Hepatocyte (in vitro differentiated cells): ENCODE measurements around the gene KRT6B. TPM values are rescaled to one million over a fixed set of nuclear protein-coding genes. Genes with fewer than 3 reads are reported as not detected.
"Not testable (repeated sequence)": the region's sequence is repeated elsewhere in the genome, so short reads cannot be mapped to it uniquely, and the experiment has no call there.

Experiments used
- DNase-seq: peaks from one replicate; pipeline ENCODE4 v3.0.0-alpha.2; 2016; ENCODE audit warnings: low spot score
- H2AFZ ChIP-seq: fragments of 200-600 bp; sonication (generic); 2 replicates; pipeline ENCODE4 v1.6.0; 2016; ENCODE audit warnings: antibody characterized with exemption, mild to moderate bottlenecking
- H3K27ac ChIP-seq: fragments of 200-600 bp; sonication (generic); 2 replicates; pipeline ENCODE4 v1.5.1; 2016; ENCODE audit warnings: mild to moderate bottlenecking
- H3K27me3 ChIP-seq: fragments of 200-600 bp; sonication (generic); 2 replicates; pipeline ENCODE4 v1.6.1; 2016
- H3K36me3 ChIP-seq: fragments of 200-600 bp; sonication (generic); replicated peaks from 2 replicates; pipeline ENCODE4 v1.5.1; 2016; ENCODE audit warnings: low read depth; ENCODE audit not compliant: insufficient read depth
- H3K4me1 ChIP-seq: fragments of 200-600 bp; sonication (generic); 2 replicates; pipeline ENCODE4 v1.5.1; 2016; ENCODE audit warnings: mild to moderate bottlenecking, moderate library complexity; ENCODE audit not compliant: insufficient read depth
- H3K4me2 ChIP-seq: fragments of 200-600 bp; sonication (generic); 2 replicates; pipeline ENCODE4 v1.6.0; 2016
- H3K4me3 ChIP-seq: fragments of 200-600 bp; sonication (generic); 2 replicates; pipeline ENCODE4 v1.5.1; 2016; ENCODE audit warnings: mild to moderate bottlenecking
- H3K79me2 ChIP-seq: fragments of 200-600 bp; sonication (generic); 2 replicates; pipeline ENCODE4 v1.6.0; 2017; ENCODE audit warnings: mild to moderate bottlenecking
- H3K9me2 ChIP-seq: fragments of 200-600 bp; sonication (generic); replicated peaks from 2 replicates; pipeline ENCODE4 v1.6.0; 2017; ENCODE audit warnings: mild to moderate bottlenecking; ENCODE audit not compliant: insufficient read depth
- H3K9me3 ChIP-seq: fragments of 200-600 bp; sonication (generic); 2 replicates; pipeline ENCODE4 v1.5.1; 2016; ENCODE audit warnings: low read depth, mild to moderate bottlenecking
- H4K20me1 ChIP-seq: fragments of 200-600 bp; sonication (generic); 2 replicates; pipeline ENCODE4 v1.6.0; 2016; ENCODE audit warnings: mild to moderate bottlenecking; ENCODE audit not compliant: insufficient read depth, poor library complexity, severe bottlenecking
- EZH2 ChIP-seq: fragments of 200-600 bp; sonication (generic); IDR thresholded peaks from 2 replicates; pipeline ENCODE4 v1.6.1; 2016; ENCODE audit warnings: antibody characterized with exemption, mild to moderate bottlenecking, borderline replicate concordance
- EZH2phosphoT487 ChIP-seq: fragments of 200-600 bp; sonication (generic); IDR thresholded peaks from one replicate; pipeline ENCODE4 v1.6.1; 2018; ENCODE audit warnings: antibody characterized with exemption, mild to moderate bottlenecking, low read depth, moderate library complexity; ENCODE audit not compliant: unreplicated experiment, severe bottlenecking
- WGBS: methylation state at CpG from one replicate; pipeline ENCODE4 v1.1.6; 2016; ENCODE audit warnings: low lambda C conversion rate; ENCODE audit errors: missing lambda C conversion rate; 5-methylcytosine and 5-hydroxymethylcytosine counted together
- polyA plus RNA-seq: library from polyadenylated mRNA; unstranded; fragments of >200 nt; fragmentation: Nextera tagmentation; extraction: Ambion mirVana; gene quantifications from 2 replicates; pipeline ENCODE4 v1.2.1, GENCODE V29; 2016
- total RNA-seq: library from RNA; depleted of rRNA; stranded (reverse); fragments of >200 nt; gene quantifications from 2 replicates; pipeline ENCODE4 v1.2.3, GENCODE V29; 2014
- TF ChIP-seq, protein P1 (sequence below): fragments of 200-600 bp; sonication (generic); IDR thresholded peaks from 2 replicates; pipeline ENCODE4 v1.5.1; 2016; ENCODE audit warnings: antibody characterized with exemption, mild to moderate bottlenecking; ENCODE audit not compliant: poor library complexity

The KRT6B gene
- total and polyA plus RNA-seq, 2 experiments from 2014 or later, result 0.42 TPM; not detected in 1

DNA sequence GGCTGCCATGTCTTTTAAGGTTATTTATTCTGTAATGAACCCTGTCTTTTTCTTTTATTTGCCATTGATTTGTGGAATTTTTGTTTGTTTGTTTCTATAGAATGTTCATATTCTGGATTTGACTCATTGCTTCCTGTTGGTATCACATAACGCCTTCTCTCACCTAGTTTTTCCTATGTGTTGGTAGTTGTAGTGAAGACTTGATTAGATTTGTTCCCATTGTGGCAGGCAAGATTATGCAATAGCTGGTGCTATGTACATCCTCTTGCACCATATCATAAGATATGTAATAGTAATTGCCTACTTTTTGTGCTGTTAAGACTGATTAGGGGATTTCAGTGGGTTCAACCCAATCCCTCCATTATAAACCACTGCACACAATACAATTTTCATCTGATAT lies 3.9 kb upstream of the KRT6B start:
- H3K27ac ChIP-seq, result no peak overlapping the region
- no peaks in the 10 kb centered on the region for H3K4me1 ChIP-seq
- WGBS, result 89% methylated on average over 1 of the region's 1 CpG
- H3K27me3 ChIP-seq, result no peaks in the 10 kb centered on the region
- H3K4me3 ChIP-seq, result no peak overlapping the region
- H3K9me3 ChIP-seq, result no peaks in the 10 kb centered on the region
- TF ChIP-seq EZH2phosphoT487 (no peak), EZH2 (no peak)
- TF ChIP-seq, protein P1, sequence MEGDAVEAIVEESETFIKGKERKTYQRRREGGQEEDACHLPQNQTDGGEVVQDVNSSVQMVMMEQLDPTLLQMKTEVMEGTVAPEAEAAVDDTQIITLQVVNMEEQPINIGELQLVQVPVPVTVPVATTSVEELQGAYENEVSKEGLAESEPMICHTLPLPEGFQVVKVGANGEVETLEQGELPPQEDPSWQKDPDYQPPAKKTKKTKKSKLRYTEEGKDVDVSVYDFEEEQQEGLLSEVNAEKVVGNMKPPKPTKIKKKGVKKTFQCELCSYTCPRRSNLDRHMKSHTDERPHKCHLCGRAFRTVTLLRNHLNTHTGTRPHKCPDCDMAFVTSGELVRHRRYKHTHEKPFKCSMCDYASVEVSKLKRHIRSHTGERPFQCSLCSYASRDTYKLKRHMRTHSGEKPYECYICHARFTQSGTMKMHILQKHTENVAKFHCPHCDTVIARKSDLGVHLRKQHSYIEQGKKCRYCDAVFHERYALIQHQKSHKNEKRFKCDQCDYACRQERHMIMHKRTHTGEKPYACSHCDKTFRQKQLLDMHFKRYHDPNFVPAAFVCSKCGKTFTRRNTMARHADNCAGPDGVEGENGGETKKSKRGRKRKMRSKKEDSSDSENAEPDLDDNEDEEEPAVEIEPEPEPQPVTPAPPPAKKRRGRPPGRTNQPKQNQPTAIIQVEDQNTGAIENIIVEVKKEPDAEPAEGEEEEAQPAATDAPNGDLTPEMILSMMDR, result no peak
- no peak overlapping the region for H3K4me2 ChIP-seq
- no peaks in the 10 kb centered on the region for H3K36me3 ChIP-seq
- H3K79me2 ChIP-seq, result no peaks in the 10 kb centered on the region
- no peak for DNase-seq
- H4K20me1 ChIP-seq, result no peaks in the 10 kb centered on the region
- H3K9me2 ChIP-seq, result no peaks in the 10 kb centered on the region
- H2AFZ ChIP-seq, result no peak overlapping the region

DNA sequence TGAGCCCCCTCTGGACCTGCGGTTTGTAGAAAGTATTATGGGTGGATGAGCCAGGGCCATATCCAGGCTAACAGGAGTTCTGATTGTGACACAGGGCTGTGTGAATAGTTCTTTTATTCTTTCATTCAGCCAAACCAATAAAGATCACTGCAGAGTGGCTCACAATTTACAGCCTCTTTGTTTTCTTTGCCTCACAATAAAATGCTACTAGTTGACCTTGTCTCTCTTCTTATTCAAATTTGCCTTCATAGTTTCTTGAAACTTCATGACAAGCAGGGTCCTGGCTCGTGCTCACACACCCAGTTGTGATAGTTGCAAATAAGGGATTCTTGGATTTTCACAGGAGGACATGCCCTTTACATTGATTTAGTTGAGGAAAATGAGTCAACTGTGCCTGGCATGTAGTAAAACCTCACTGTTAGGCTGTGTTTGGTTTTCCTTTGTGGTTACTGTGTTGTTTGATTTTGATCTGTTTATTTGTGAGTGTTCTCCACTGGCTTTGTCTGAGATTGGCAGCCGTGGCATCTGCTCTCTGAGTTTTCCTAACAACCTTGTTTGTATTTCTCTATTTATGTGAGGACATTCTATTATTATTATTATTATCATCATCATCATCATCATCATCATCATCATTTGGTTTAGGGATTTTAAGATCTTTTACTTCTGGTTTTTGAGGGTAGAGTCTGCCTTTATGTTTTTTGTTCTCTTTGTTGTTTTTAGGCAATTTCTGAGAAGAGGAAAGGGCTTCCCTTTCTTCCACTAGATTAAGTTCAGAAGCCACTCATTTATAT lies 2.7 kb upstream of the KRT6B start:
- no peak overlapping the region for H3K27ac ChIP-seq
- no peaks in the 10 kb centered on the region for H3K9me2 ChIP-seq
- WGBS, result 39% methylated on average over 3 of the region's 3 CpGs
- no peaks in the 10 kb centered on the region for H3K79me2 ChIP-seq
- no peak overlapping the region for H3K4me2 ChIP-seq
- DNase-seq, result no peak
- no peaks in the 10 kb centered on the region for H4K20me1 ChIP-seq
- no peak overlapping the region for H3K4me3 ChIP-seq
- TF ChIP-seq, protein P1, result no peak
- no peak for TF ChIP-seq EZH2phosphoT487
- H3K27me3 ChIP-seq, result no peaks in the 10 kb centered on the region
- no peaks in the 10 kb centered on the region for H3K36me3 ChIP-seq
- no peaks in the 10 kb centered on the region for H3K9me3 ChIP-seq
- H3K4me1 ChIP-seq, result no peaks in the 10 kb centered on the region
- no peak overlapping the region for H2AFZ ChIP-seq

DNA sequence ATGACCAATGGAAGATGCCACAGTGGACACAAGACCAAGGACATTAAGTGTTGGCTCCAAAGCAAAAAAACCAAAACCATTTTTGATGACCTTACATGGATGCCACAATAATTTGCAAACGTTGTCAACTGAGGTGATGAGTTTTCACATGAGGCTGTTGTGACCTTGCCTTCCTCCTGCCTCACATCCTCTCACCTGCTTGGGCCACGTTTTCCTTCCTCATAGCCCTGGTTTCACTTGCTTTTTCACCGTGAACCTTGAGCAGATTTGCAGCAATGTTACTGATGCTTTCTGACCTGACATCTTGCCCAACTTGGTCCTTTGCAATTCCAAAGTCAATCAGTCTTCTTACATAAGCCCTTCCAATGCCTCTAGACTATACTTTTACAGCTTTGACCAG lies 3.7 kb downstream of the KRT6B start:
- no peak for DNase-seq
- Histone ChIP-seq H4K20me1 (no peaks in the 10 kb centered on the region), H3K9me2 (no peaks in the 10 kb centered on the region), H3K27me3 (no peaks in the 10 kb centered on the region), H3K79me2 (no peaks in the 10 kb centered on the region), H3K4me2 (no peak overlapping the region), H3K9me3 (no peaks in the 10 kb centered on the region), H3K4me1 (peaks cover under 1% of the 10 kb centered on the region), H3K4me3 (no peak overlapping the region), H3K27ac (no peak overlapping the region), H2AFZ (no peak overlapping the region), H3K36me3 (no peaks in the 10 kb centered on the region)
- TF ChIP-seq EZH2phosphoT487 (no peak), EZH2 (no peak)
- TF ChIP-seq, protein P1, result no peak
- 55% methylated on average over 3 of the region's 3 CpGs for WGBS

DNA sequence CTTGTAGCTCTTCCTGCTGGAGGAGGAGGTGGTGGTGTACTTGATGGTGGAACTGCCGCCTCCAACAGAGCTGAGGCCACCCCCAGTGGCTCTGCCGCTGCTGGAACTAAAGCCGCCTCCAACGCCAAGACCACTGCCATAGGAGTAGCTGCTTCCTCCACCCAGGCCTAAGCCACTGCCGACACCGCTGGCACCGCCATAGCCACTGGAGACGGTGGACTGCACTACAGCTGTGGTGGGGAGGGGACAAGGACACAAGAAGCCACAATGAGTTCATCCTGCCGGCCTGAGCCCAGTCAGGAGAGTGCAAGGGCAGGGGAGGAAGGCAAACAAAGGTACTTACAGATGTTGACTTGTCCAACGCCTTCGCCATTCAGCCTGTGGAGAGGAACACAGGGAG lies 4.8 kb downstream of the KRT6B start:
- not testable (repeated sequence) for H3K27ac ChIP-seq, H3K9me2 ChIP-seq, H3K4me3 ChIP-seq, H3K4me2 ChIP-seq, H2AFZ ChIP-seq, H3K79me2 ChIP-seq, H3K36me3 ChIP-seq, H4K20me1 ChIP-seq, H3K9me3 ChIP-seq, DNase-seq, H3K27me3 ChIP-seq
- 92% methylated on average over 11 of the region's 11 CpGs for WGBS
- H3K4me1 ChIP-seq, result peaks cover 11% of the 10 kb centered on the region
